GM12878 (cell line): ENCODE measurements around the gene SHC1. TPM values are rescaled to one million over a fixed set of nuclear protein-coding genes. Genes with fewer than 3 reads are reported as not detected.

Experiments used
- CBFB ChIP-seq: IDR thresholded peaks from 2 replicates; pipeline ENCODE4 v1.6.1; 2016; ENCODE audit warnings: antibody characterized with exemption, low read depth
- CHD1 ChIP-seq: IDR thresholded peaks from 2 replicates; pipeline ENCODE4 v1.6.1; 2012; ENCODE audit warnings: low read depth, low read length, improper control_type of control experiment
- EGR1 ChIP-seq, 2 experiments: IDR thresholded peaks; 1 replicate in 1 of 2; 2 replicates in 1 of 2; pipeline ENCODE4 v1.6.1; 2011 to 2012; ENCODE audit warnings: low read depth in 2 of 2, low read length in 2 of 2, borderline replicate concordance in 1 of 2, mild to moderate bottlenecking in 1 of 2, moderate library complexity in 1 of 2
- IKZF2 ChIP-seq, 2 experiments: fragments of 450-650 bp; IDR thresholded peaks; 2 replicates each; pipeline ENCODE4 v1.6.1; 2017; ENCODE audit warnings: mild to moderate bottlenecking in 2 of 2, moderate library complexity in 2 of 2
- IRF4 ChIP-seq: IDR thresholded peaks from 2 replicates; pipeline ENCODE4 v1.6.1; 2011; ENCODE audit warnings: low read depth, low read length
- NBN ChIP-seq: fragments of 450-650 bp; IDR thresholded peaks from 2 replicates; pipeline ENCODE4 v1.6.1; 2016
- NR2F1 ChIP-seq: fragments of 450-650 bp; conservative IDR thresholded peaks from 2 replicates; pipeline ENCODE4 v1.6.1; 2017; ENCODE audit warnings: mild to moderate bottlenecking
- NRF1 ChIP-seq: conservative IDR thresholded peaks from 2 replicates; pipeline ENCODE4 v1.6.1; 2011; ENCODE audit warnings: mild to moderate bottlenecking, low read depth, low read length, improper control_type of control experiment
- POLR2A ChIP-seq: IDR thresholded peaks from 2 replicates; pipeline ENCODE4 v1.6.1; 2011; ENCODE audit warnings: low read depth, mild to moderate bottlenecking, low read length
- POLR2AphosphoS5 ChIP-seq: IDR thresholded peaks from 2 replicates; pipeline ENCODE4 v1.6.1; 2011; ENCODE audit warnings: mild to moderate bottlenecking, low read length, inconsistent platforms
- RBBP5 ChIP-seq: fragments of 200-600 bp; sonication (generic); conservative IDR thresholded peaks from 2 replicates; pipeline ENCODE4 v1.6.1; 2016
- RCOR1 ChIP-seq: conservative IDR thresholded peaks from 2 replicates; pipeline ENCODE4 v1.6.1; 2012; ENCODE audit warnings: low read depth, low read length, improper control_type of control experiment
- RFX5 ChIP-seq: IDR thresholded peaks from 2 replicates; pipeline ENCODE4 v1.6.1; 2011; ENCODE audit warnings: low read depth, low read length, improper control_type of control experiment
- SREBF1 ChIP-seq: IDR thresholded peaks from 2 replicates; pipeline ENCODE4 v1.6.1; 2012; ENCODE audit warnings: mild to moderate bottlenecking, low read length
- STAT3 ChIP-seq: IDR thresholded peaks from 2 replicates; pipeline ENCODE4 v1.6.1; 2011; ENCODE audit warnings: low read depth, low read length, improper control_type of control experiment
- YBX1 ChIP-seq: fragments of 450-650 bp; IDR thresholded peaks from 2 replicates; pipeline ENCODE4 v1.6.1; 2016; ENCODE audit warnings: antibody characterized with exemption
- ZNF24 ChIP-seq: fragments of 450-650 bp; IDR thresholded peaks from 2 replicates; pipeline ENCODE4 v1.6.1; 2017; ENCODE audit warnings: antibody characterized with exemption, mild to moderate bottlenecking
- polyA plus RNA-seq, 11 experiments: library from polyadenylated mRNA; depleted of rRNA in 4 of 11; unstranded in 6 of 11; stranded (reverse) in 5 of 11; fragments of >200 nt; fragmentation: Nextera tagmentation in 4 of 11; fragmentation: Illumina TruSeq in 1 of 11; extraction: Ambion mirVana in 4 of 11; extraction: Trizol in 1 of 11; gene quantifications; 1 replicate in 1 of 11; 2 replicates in 10 of 11; pipeline versions ENCODE4 v1.2.1 to v1.2.3, GENCODE V29; 2011 to 2016; ENCODE audit warnings: inconsistent platforms in 2 of 11, missing spikeins in 2 of 11, low read depth in 1 of 11
- total RNA-seq, 4 experiments: library from RNA; depleted of rRNA in 3 of 4; stranded (reverse); fragments of >200 nt in 3 of 4; fragmentation: Illumina TruSeq in 1 of 4; extraction: Trizol in 1 of 4; gene quantifications; 2 replicates each; pipeline versions ENCODE4 v1.2.1 to v1.2.3, GENCODE V29; 2013 to 2021
- TF ChIP-seq, protein P1 (sequence below): IDR thresholded peaks from 2 replicates; pipeline ENCODE4 v1.6.1; 2012; ENCODE audit warnings: low read depth, low read length, improper control_type of control experiment
- TF ChIP-seq, protein P2 (sequence below): fragments of 450-650 bp; IDR thresholded peaks from 2 replicates; pipeline ENCODE4 v1.6.1; 2014; ENCODE audit warnings: mild to moderate bottlenecking
- TF ChIP-seq, protein P3 (sequence below): IDR thresholded peaks from 2 replicates; pipeline ENCODE4 v1.6.1; 2011; ENCODE audit warnings: low read depth, low read length, improper control_type of control experiment, borderline replicate concordance
- TF ChIP-seq, protein P4 (sequence below): fragments of 450-650 bp; IDR thresholded peaks from 2 replicates; pipeline ENCODE4 v1.6.1; 2017; ENCODE audit warnings: mild to moderate bottlenecking, low read depth, inconsistent platforms; ENCODE audit not compliant: poor library complexity, severe bottlenecking
- TF ChIP-seq, protein P5 (sequence below): fragments of 150-350 bp; IDR thresholded peaks from 2 replicates; pipeline ENCODE4 v1.6.1; 2014; ENCODE audit warnings: mild to moderate bottlenecking, low read depth, low read length

Gene SHC1
- total and polyA plus RNA-seq, 10 of the 15 experiments (the other 5 are each of a cell fraction or from before 2014, with no cell fraction given), result 2.6 to 49.3 (median 25.2) TPM

DNA sequence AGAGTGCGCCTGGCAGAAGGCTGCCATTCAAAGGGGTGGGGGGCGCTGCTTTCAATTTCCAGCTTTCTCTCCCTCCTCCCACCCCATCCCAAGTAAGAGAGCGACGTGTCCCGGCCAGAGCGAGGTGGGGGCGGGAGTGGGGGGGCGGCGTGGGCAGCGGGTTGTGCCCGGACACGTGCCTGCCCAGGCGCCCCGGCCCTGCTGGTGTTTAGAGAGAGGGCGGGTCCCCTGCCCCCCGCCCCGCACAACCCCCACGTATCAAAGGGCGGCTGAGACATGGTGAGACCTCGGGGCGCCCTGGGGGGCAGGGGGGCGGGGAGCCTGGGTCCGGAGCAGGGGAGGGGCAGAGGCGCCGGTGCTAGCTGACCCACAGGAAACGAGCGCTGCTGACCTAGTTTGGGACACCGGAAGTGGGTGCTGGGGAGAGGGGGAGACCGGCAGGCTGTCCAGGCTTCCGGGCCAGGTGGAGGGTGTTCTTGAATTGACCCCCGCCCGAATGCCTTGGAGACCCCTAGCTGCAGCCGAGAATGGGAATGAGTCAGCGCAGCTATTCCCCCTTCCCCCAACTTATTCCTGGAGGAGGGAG is 33.3 kb upstream of the SHC1 start (continued):
- TF ChIP-seq ZNF24 (no peak), IKZF2 (IDR thresholded peaks at IDR 0.05) (no peak), NR2F1 (0 out of 2 replicates have a peak, but pooled peaks have one; percentile 12), POLR2A (peak; percentile 44; the same call in 1 of the 2 replicates), RBBP5 (no peak), SREBF1 (no peak), RFX5 (no peak), YBX1 (no peak), NRF1 (no peak), RCOR1 (no peak), POLR2AphosphoS5 (no peak), EGR1 (IDR thresholded peaks at IDR 0.05; ENCODE audit: borderline replicate concordance in 1 of 2, low read depth in 2 of 2, low read length in 2 of 2) (peak in 1 of 2 experiments; percentile 63; a peak in 1 of 3 replicates), IRF4 (no peak), CBFB (no peak), CHD1 (no peak), NBN (no peak), STAT3 (no peak)
- TF ChIP-seq, protein P1, sequence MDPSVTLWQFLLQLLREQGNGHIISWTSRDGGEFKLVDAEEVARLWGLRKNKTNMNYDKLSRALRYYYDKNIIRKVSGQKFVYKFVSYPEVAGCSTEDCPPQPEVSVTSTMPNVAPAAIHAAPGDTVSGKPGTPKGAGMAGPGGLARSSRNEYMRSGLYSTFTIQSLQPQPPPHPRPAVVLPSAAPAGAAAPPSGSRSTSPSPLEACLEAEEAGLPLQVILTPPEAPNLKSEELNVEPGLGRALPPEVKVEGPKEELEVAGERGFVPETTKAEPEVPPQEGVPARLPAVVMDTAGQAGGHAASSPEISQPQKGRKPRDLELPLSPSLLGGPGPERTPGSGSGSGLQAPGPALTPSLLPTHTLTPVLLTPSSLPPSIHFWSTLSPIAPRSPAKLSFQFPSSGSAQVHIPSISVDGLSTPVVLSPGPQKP, result peak; percentile 92
- TF ChIP-seq, protein P2, sequence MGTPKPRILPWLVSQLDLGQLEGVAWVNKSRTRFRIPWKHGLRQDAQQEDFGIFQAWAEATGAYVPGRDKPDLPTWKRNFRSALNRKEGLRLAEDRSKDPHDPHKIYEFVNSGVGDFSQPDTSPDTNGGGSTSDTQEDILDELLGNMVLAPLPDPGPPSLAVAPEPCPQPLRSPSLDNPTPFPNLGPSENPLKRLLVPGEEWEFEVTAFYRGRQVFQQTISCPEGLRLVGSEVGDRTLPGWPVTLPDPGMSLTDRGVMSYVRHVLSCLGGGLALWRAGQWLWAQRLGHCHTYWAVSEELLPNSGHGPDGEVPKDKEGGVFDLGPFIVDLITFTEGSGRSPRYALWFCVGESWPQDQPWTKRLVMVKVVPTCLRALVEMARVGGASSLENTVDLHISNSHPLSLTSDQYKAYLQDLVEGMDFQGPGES, result no peak
- TF ChIP-seq, protein P3, sequence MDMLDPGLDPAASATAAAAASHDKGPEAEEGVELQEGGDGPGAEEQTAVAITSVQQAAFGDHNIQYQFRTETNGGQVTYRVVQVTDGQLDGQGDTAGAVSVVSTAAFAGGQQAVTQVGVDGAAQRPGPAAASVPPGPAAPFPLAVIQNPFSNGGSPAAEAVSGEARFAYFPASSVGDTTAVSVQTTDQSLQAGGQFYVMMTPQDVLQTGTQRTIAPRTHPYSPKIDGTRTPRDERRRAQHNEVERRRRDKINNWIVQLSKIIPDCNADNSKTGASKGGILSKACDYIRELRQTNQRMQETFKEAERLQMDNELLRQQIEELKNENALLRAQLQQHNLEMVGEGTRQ, result no peak
- TF ChIP-seq, protein P4, sequence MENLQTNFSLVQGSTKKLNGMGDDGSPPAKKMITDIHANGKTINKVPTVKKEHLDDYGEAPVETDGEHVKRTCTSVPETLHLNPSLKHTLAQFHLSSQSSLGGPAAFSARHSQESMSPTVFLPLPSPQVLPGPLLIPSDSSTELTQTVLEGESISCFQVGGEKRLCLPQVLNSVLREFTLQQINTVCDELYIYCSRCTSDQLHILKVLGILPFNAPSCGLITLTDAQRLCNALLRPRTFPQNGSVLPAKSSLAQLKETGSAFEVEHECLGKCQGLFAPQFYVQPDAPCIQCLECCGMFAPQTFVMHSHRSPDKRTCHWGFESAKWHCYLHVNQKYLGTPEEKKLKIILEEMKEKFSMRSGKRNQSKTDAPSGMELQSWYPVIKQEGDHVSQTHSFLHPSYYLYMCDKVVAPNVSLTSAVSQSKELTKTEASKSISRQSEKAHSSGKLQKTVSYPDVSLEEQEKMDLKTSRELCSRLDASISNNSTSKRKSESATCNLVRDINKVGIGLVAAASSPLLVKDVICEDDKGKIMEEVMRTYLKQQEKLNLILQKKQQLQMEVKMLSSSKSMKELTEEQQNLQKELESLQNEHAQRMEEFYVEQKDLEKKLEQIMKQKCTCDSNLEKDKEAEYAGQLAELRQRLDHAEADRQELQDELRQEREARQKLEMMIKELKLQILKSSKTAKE, result no peak
- TF ChIP-seq, protein P5, sequence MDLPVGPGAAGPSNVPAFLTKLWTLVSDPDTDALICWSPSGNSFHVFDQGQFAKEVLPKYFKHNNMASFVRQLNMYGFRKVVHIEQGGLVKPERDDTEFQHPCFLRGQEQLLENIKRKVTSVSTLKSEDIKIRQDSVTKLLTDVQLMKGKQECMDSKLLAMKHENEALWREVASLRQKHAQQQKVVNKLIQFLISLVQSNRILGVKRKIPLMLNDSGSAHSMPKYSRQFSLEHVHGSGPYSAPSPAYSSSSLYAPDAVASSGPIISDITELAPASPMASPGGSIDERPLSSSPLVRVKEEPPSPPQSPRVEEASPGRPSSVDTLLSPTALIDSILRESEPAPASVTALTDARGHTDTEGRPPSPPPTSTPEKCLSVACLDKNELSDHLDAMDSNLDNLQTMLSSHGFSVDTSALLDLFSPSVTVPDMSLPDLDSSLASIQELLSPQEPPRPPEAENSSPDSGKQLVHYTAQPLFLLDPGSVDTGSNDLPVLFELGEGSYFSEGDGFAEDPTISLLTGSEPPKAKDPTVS, result no peak
